GM20431 (cell line): Measurements from ENCODE around the gene ARID5B.

Experiments
- in situ Hi-C: fragments of 300-500 bp; cut with MseI, MboI; formaldehyde crosslinking; loops from one replicate; pipeline ENCODE4 v1.15.0; 2020; ENCODE audit warnings: low sequenced_read_pairs; ENCODE audit not compliant: unreplicated experiment

ARID5B gene

GRCh38 chr10:61883371-61884025, 18.0 kb upstream of the ARID5B start:
- in situ Hi-C loops, result loop anchor here (25.0 kb wide), 1 partner anchor 379 kb away; the partner anchor contains the start of gene RTKN2

DNA sequence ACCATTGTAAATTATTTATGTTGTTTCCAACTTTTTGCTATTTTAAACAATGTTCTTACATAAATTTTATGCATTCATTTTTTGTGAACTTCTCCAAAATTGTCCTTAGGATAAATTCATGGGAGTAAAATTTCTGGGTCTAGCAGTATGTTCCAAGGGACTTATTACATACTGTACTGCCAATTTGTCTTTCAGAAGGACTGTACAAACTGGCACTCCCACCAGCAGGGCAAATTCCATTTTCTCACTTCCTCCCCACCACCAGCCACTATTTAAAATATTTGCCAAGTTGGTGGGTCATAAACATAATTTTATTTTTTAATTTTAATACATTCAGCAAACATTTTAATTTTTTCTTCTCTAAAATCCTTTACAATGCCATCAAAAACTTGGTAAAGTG, 13.7 kb upstream of the ARID5B start:
- in situ Hi-C loops, result loop anchor here (25.0 kb wide), 1 partner anchor 375 kb away; the partner anchor contains the start of gene RTKN2

- in situ Hi-C loops, result loop anchor here (25.0 kb wide), 1 partner anchor 374 kb away; the partner anchor contains the start of gene RTKN2
Observed at GRCh38 chr10:61888744-61889143, 12.8 kb upstream of the ARID5B start.

GRCh38 chr10:61890430-61890829, 11.1 kb upstream of the ARID5B start:
- in situ Hi-C loops, result loop anchor here (25.0 kb wide), 1 partner anchor 372 kb away; the partner anchor contains the start of gene RTKN2

DNA sequence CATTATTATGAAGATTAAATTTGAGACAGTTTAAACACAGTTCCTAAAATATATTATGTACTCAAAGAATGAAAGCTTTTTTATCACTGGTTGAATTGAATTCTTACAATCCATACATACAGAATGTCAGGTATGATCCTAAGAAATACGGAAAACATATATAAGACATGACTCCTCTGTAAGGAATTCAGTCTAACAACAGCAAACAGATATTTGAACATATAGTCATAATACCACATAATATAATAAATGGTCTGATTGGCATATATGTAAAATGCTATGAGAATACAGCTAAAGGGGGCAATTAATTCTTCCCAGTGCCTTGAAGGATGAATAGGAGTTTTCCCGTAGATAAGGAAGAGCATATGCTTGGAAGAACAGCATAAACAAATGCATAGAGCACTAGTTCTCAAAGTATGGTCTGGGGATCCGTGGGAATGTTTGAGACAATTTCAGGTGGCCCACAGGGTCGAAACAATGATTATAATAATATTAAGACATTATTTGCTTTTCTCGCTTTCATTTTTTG, 10.6 kb upstream of the ARID5B start:
- in situ Hi-C loops, result loop anchor here (25.0 kb wide), 1 partner anchor 371 kb away; the partner anchor contains the start of gene RTKN2

GRCh38 chr10:61891906-61892585, 9.5 kb upstream of the ARID5B start:
- in situ Hi-C loops, result loop anchor here (25.0 kb wide), 1 partner anchor 370 kb away; the partner anchor contains the start of gene RTKN2

- in situ Hi-C loops, result loop anchor here (25.0 kb wide), 1 partner anchor 369 kb away; the partner anchor contains the start of gene RTKN2
Observed at GRCh38 chr10:61892961-61893360, 8.5 kb upstream of the ARID5B start.

DNA sequence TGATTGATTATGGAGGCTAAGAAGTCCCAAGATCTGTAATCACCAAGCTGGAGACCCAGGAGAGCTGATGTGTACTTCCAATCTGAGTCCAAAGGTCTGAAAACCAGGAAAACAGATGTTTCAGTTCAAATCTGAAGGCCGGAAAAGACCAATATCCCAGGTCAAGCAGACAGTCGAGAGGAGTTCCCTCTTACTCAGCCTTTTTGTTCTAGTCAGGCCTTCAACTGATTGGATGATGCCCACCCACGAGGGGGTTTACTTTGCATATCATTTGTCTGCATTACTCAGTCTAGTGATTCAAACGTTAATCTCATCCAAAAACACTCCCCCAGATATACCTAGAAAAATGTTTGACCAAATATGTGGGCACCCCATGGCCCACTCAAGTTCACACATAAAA, 7.4 kb upstream of the ARID5B start:
- in situ Hi-C loops, result loop anchor here (25.0 kb wide), 1 partner anchor 368 kb away; the partner anchor contains the start of gene RTKN2

GRCh38 chr10:61895898-61896600, 5.5 kb upstream of the ARID5B start:
- in situ Hi-C loops, result loop anchor here (25.0 kb wide), 1 partner anchor 366 kb away; the partner anchor contains the start of gene RTKN2

DNA sequence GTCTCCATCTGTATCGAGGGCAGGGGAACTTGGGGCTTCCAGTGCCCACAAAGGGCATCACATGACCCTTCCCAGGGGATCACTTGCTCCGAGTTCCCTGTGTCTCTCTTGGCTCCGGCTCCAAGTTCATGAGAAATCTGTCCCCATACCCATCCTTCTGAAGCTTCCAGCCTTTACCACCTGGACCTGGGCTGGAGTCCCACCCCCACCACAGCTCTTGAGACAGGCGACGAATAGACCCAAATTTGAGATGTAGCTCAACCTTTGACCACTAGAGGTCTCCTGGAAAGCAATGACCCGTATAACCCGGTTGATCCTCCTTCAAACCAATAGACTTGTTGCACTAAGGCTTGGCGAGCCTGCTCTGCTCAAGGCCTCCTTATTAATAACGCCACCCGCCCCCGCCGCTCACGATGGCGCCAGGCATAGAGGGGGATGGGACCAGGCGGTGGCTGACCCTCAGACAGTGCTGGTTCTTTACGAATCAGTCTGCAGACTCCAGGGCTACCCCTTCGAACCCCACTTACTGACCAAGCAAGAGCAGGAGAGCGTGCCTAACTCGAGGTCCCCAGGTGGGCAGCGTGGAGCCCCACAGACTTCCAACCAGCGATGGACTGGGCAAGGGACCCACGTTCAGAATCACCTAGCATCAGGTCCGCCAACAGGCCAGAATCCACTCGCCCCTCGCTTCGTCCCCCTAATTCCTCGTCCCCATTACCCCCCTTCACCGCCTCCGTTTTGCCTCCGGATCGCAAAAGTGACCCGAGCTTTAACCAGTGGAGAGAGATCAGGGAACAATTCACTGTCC, 4.4 kb upstream of the ARID5B start:
- in situ Hi-C loops, result loop anchor here (25.0 kb wide), 1 partner anchor 365 kb away; the partner anchor contains the start of gene RTKN2

- in situ Hi-C loops, result loop anchor here (25.0 kb wide), 1 partner anchor 364 kb away; the partner anchor contains the start of gene RTKN2
Observed at GRCh38 chr10:61897671-61898434, 3.6 kb upstream of the ARID5B start.

GRCh38 chr10:61898435-61898778, 3.1 kb upstream of the ARID5B start:
- in situ Hi-C loops, result loop anchor here (25.0 kb wide), 1 partner anchor 364 kb away; the partner anchor contains the start of gene RTKN2

GRCh38 chr10:61899069-61899531, 2.4 kb upstream of the ARID5B start:
- in situ Hi-C loops, result loop anchor here (25.0 kb wide), 1 partner anchor 363 kb away; the partner anchor contains the start of gene RTKN2

- in situ Hi-C loops, result loop anchor here (25.0 kb wide), 1 partner anchor 363 kb away; the partner anchor contains the start of gene RTKN2
Observed at GRCh38 chr10:61899663-61899996, 1.9 kb upstream of the ARID5B start.

DNA sequence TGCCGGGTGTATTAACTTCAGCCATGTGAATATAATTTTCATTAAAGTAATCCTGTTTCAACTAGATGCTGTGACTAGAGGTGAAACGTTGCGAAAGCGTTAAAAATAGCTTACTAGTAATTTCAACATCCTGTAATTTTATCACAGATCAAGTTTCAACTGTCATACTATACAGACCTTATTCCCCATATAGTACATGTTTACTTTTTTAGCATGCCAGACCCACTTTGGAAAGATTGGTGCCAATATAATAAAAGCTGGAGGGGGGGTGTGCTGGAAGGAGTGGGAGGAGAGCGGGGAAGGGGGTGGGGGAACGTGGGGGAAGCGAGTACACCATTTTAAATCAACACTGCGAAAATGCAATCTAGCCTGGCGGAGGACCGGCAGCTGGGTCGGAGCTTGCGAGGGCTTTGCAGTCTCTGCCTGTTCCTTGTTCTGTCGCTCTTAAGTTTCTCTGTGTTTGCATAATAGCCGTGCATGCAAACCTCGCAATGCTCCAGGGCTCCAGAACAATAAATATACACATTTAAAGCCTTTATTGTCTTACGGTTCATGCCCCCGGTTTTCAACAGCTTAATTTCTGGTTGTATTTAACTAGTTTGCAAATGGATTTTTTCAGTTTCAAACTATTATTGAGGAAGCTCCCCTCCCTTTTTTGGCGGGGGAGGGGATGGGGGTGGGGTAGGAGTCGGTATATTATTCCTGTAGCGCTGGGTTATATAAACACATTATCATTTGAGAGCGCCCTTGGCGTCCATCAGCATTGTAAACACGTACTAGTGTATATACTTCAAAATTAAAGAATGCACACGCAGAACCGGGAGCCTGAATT, 1.3 kb upstream of the ARID5B start:
- in situ Hi-C loops, result loop anchor here (25.0 kb wide), 2 partner anchors 112 to 362 kb away; partner anchors contain the start of gene RTKN2

DNA sequence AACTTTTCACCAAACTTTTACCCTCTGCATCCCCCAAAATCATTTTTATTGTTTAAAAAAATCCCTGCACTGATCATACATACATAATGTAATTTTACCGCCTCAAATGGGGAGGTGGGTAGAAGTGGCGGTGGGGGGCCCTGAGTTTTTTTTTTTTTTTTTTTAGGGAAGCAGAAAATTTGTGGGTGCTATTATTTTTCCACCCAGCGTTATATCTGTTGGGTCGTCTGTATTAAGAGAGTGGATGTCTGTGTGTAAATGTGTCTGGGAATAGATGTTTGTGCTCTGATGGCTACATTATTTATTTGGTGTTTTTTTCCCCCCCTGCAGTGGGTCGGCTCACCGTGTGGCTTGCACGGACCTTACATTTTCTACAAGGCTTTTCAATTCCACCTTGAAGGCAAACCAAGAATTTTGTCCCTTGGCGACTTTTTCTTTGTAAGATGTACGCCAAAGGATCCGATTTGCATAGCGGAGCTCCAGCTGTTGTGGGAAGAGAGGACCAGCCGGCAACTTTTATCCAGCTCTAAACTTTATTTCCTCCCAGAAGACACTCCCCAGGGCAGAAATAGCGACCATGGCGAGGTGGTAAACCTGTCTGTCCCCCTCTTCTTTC, 438 bp downstream of the ARID5B start:
- in situ Hi-C loops, result loop anchor here (25.0 kb wide), 1 partner anchor 110 kb away; no protein-coding TSS in a partner anchor
